Activated CD4-positive, CD25-positive, alpha-beta regulatory T cell treated with anti-CD3 and anti-CD28 coated beads, Interleukin-2, amount 50 U/mL, for 24 hours (primary cell): ENCODE data around the gene TXNRD3.
A peak's percentile ranks its signal among the peaks of the same experiment; 100 is the strongest.
"Not testable (repeated sequence)": the region's sequence is repeated elsewhere in the genome, so short reads cannot be mapped to it uniquely, and the experiment has no call there.

Experiments used
- ATAC-seq, 2 donors: fragments of 150-1000 bp; cut with Tn5 transposase; one replicate each; pipeline ENCODE4 v1.10.0; 2021; ENCODE audit warnings: mild to moderate bottlenecking in 1 of 2, moderate library complexity in 1 of 2

Gene TXNRD3

DNA sequence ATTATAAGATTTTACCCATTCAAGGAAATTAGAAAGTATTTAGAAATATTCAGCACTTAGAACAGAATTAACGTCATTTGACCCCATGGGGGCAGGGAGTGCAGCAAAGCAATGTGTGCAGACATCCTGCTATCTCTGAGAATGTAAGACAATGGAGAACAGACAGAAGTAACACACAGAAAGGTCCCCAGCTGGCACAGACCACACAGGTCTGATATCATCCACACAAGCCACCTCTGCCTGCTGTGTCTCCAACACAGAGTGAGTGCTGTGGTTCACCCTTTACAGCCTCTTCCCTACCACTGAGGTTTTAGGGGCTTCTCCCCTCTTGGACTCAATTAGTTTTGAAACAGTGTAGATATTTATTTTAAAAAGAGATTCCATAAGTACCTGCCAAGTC is 16.1 kb downstream of the TXNRD3 start:
- no peak for ATAC-seq

DNA sequence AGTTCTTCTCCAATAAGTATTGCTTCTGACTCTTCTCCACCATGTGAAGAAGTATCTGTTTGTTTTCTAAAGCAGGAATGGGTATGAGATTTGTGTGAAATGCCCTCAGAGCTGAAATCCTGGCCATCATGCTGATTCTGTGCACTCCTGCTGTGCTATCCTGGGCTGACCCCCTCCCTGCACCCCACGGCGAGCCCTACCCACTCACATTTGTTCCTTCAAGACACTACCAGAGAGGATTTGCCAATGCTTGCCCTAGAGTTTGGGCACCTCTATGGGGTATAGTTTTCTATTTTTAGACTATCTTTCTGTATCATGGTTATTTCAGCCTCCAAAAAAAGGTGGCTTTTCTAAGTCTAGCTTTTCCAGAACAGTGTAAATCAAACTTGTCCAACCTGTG is 18.5 kb downstream of the TXNRD3 start:
- ATAC-seq, result no peak

DNA sequence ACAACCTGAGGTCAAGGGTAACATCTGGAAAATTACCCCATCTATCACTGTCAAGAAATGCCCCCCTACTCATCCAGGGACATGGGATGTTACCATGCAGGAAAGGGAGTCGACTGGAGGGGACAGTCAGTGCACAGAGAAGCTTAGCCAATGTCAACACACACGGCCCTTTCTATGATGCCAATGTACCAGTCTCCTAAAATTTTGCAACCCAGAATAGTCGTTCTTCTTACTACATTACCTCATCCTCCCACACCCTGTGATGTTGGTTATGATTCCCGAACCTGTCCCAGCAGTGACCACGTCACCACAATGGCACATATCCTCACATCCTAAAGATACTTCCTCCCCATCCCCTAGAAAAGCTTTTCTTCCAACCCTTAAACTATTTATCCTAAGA is 20.1 kb downstream of the TXNRD3 start:
- no peak for ATAC-seq

DNA sequence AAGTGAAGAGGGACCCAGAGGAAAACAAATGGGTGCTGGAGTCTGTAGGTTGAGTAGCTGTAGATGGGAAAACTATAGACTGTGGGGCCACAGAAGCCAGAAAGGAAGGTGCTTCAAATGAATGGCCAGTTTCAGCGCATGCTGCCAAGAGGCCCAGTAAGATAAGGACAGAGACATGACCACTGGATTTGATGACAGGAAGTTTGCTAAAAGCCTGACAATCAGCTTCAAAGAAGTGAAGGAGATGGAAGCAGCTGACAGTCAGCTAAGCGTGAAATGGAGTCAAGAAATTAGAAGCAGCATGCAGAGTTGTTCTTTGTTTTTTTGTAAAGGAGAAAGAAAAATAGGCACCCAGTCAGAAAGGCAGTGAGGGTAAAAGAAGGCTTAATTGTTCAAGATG is 24.9 kb downstream of the TXNRD3 start:
- no peak for ATAC-seq

DNA sequence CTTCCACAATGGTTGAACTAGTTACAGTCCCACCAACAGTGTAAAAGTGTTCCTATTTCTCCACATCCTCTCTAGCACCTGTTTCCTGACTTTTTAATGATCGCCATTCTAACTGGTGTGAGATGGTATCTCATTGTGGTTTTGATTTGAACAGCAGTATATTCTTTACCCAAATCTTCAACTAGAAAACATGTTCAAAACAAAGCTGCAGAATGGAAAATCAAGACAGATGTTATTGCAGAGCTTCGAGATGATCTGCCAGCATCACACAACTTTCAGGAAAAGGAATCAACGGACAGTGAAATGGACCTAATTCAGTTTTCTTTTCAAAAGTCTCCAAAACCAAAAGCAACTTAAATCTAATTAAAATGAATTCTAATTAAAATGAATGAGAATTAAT is 29.2 kb downstream of the TXNRD3 start:
- ATAC-seq, result not testable (repeated sequence)

DNA sequence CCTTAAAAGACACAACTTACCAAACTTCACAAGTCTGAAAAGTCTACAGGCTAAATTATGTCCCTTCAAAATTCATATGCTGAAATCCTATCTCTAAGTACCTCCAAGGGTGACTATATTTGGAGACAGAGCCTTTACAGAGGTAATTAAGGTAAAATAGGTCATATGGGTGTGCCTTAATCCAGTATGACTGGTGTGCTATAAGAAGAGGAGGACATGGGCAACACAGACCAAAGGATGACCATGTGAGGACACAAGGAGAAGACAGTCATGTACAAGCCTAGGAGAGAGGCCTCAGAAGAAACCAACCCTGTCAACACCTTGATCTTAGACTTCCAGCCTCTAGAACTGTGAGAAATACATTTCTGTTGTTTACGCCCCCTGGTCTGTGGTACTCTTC is 32.2 kb downstream of the TXNRD3 start:
- no peak for ATAC-seq

DNA sequence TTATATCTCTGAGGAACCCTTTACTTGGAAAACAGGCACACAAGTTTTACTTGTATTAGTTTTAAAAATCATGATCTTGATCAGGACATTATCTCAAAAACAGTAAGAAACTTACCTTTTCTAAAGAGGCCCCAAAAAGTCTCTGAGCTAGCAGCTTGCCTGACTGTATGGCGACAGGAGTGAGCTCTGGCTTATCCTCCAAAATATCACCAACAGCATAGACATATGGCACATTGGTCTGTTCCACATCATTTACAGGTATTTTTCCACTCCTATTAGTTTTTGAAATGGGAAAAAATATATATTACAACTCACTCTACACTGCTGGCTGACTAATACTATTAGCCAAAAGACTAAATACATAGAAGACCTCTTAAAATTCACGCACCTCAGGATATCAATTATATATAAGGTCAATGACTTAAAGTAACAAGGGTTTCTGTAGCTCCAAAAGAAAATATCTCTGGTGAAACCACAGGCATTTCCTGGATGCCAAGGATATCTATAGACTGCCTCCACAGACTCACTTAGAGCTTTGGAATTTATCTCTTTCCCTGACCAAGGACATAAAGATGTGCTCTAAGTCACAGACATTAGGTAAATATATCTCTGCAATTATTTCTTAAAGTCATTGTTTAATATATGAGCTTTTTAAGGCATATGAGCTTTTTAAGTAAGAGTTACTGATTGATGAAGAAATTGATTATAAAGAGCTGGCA is 33.1 kb downstream of the TXNRD3 start:
- no peak for ATAC-seq

DNA sequence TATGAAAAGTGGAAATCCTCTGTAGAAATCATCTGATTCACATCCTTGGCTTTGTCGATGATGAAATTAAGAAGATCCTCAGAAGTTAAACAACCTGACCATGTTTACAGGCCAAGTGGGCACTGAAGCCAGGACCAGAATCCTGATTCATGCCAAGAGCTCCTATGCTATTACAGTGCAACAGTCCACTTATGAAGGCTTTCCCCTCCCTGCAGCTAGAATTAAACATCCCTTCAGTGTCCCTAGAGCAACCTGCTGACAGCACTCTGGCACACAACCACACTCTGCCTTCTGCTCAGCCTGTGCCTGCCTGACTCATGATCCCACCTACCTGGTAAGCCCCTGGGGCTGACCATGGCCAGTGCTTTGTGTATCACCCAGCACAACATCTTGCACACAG is 33.8 kb downstream of the TXNRD3 start:
- no peak for ATAC-seq

DNA sequence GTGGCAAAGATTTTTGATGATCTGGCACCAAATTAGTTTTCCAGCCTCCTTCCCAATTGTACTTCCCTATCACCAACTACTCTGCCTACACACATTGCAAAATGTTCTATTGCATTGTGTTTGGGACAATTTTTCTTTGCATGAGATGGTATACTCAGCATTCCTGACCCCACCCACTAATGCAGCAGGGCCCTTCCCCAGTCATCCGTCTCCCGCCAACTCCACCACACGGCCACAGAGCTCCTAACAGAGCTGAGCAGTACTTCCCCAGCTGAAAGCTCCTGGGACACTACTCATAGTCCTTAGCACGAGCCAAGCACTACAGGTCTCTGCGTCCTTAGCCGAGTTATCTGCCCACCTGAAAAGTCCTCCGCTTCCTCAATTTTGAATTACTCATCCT is 34.2 kb downstream of the TXNRD3 start:
- no peak for ATAC-seq

DNA sequence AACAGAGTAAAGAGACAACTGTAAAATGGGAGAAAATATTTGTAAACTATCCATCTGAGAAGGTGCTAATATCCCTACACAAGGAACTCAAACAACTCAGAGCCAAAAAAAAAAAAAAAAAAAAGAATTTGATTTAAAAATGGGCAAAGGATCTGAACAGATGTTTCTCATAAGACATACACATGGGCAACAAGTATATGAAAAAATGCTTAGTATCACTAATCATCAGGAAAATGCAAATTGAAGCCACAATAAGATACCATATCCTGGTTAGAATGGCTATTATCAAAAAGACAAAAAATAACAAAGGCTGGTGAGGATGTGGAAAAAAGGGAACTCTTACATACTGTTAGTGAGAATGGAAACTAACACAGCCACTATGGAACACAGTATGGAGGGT is 36.2 kb downstream of the TXNRD3 start:
- no peak for ATAC-seq

DNA sequence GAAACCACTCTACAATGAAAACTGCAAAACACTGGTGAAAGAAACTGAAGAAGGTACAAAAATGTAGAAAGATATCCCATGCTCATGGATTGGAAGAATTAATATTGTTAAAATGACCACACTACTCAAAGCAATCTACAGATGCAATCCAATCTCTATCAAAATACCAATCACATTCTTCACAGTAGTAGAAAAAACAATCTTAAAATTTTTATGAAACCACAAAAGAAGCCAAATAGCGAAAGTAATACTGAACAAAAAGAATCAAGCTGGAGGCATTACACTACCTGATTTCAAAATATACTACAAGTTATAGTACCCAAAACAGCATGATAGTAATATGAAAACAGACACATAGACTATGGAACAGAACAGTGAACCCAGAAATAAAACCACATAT is 36.9 kb downstream of the TXNRD3 start:
- ATAC-seq, result no peak

DNA sequence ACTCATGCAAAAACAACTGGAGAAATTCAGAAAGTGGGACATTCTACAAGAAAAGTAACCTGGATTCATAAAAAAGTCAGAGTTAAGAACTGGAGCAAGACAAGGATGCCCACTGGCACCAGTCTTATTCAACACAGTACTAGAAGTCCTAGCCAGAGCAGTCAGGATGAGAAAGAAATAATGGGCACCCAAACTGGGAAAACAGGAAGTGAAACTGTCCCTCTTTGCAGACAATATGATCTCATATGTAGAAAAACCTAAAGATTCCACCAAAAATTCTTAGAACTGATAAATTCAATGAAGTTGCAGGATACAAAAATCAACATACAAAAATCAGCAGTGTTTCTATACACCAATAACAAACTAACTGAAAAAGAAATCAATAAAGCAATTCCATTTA is 37.4 kb downstream of the TXNRD3 start:
- no peak for ATAC-seq

DNA sequence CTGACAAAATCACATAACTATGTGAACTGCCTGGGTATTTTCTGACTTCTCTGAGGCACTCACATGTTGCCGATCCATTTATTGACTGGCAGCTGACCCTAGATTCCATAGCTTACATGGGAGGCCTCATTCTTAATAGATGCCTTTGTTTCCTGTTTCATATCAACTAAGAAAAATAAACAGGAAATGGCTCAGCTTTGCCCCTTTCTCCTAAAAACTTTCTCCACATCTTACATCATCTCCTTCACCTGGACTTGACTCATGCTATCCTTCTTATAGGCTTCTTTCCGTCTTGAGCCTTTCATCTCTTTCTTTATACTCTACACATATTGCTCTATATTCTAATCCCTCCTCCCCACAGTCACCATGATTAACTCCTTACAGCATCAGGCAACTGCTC is 38.0 kb downstream of the TXNRD3 start:
- ATAC-seq, result no peak

DNA sequence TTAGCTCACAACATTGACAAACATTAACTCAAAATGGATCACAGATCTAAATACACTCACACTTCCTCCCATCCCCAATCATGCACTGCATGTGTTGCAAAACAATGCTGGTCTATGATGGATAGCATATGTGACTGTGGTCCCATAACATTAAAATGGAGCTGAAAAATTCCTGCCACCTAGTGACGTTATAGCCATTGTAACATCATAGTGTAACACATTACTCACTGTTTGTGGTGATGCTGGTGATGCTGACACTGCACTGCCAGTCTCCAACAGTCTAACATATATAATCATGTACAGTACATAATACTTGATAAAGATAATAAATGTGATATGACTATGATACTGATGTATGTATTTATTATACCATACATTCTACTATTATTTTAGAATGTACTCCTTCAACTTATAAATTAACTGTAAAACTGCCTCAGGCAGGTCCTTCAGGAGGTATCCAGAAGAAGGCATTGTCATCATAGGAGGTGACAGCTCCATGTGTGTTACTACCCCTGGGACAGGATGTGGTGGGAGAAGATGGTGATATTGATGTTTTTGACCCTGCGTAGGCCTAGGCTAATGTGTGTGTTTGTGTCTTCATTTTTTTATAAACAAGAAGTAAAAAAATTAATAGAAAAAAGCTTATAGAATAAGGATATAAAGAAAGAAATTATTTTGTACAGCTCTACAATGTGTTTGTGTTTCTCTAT is 41.3 kb downstream of the TXNRD3 start:
- no peak for ATAC-seq

DNA sequence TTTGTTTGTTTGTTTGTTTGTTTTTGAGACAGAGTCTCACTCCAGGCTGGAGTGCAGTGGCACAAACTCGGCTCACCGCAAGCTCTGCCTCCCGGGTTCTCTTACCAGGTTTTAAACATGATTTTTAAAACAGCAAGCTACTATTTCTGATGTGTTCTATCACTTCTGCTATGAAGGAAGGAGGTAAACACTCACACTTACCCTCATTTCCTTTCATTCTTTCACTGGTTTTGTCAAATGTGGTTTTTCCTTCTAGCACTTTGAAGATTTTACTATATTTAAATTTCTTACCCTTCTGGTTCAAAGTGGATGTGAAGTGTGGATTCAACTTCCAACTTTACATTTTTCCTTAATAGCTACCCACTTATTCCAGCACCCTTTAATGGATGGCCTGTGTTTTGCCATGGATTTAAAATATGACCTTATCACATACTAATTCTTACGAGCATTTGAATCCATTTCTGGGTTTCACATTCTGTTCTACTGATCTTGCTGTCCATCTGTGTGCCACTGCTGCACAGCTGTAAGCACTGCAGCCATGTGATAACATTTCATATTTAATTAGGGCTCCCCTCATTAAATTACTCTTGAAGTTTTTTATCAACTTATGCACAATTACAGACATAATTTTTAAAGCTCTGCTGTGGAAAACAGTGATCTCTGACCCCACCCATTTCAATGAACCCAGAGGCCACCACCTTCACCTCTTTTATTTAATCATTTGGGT is 42.3 kb downstream of the TXNRD3 start:
- ATAC-seq, result no peak

DNA sequence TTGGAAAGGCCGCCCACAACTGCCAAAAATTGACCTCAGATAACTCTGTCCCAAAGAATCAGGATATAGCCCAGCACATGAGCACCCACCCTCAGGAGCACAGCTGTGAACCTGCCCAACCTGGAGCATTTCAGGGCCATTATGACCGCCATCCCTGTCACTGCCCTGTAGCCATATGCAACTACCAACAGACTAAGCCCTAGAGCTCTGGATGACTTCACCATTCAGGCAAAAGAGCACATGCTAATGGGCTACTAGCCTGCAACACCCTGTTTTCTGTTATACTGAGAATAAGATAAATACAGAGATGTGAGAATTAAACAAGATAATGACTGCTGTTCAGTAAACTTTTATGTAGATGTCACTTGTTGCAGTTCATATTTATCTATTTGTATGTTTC is 45.0 kb downstream of the TXNRD3 start:
- no peak for ATAC-seq

DNA sequence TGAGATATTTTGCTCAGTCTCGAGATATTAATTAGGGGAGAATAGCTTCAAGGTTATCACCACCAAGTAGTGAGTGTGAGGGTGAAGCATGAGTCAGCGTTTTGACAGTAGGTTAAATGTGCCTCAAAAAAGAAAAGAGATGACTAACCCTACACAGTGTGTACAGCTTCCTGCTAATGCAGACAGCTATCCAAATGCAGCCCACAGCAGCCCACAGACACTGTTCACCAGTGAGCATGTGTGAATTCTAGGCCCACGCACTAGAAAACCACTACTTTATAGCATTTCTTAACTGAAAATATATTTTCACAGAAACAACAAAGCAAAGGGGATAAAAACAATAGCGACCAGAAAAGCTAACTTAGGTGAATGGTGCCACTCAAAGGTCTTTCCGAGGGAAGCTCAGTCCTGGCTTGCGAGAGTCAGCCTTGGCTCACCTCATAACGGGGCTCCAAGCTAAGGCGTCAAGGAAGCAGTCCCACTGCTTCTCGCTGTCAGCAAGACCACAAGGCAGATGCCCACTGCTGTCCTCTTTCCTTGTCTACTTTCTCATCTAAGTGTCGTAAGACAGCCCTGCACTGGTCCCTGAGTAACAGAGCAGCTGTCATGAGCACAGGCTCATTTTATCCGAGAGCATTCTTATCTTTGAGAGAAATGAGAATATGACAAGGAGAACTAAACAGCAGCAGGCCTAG is 47.6 kb downstream of the TXNRD3 start:
- peak; percentile 81 to 82 for ATAC-seq

DNA sequence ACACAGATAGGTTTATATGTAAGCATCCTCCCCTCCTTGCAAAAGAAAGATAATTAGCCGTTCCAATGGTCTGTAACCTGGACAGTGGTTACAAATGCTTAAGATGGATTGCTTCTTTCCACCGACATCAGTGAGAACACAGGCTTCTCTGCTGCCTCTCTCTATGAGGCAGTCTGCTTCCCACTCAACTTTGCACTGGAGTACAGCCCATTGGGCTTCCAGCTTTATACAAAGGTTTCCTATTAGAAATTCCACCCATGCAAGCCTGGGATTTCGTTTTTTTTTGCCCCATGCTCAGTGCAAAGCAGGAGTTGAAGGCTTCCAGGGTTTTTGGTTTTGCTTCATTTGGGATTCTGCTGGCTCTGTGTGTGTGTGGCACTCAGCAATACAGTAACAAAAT is 48.9 kb downstream of the TXNRD3 start:
- no peak for ATAC-seq

DNA sequence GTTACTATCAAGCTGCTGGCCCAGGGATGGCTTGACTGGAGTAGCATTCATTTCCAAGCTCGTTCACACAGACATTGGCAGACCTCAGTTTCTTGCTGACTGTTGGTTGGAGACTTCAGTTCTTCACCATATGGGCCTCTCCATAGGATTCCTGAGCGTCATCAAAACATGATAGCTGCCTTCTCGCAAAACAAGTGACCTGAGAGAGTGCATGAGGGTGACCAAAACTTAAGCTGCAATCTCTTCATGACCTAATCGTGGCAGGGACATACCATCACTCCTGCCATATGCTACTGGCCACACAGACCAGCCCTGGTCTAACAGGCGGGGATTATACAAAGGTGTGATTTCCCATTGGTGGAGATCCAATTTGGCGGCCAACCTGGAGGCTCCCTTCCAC is 50.2 kb downstream of the TXNRD3 start:
- no peak for ATAC-seq

DNA sequence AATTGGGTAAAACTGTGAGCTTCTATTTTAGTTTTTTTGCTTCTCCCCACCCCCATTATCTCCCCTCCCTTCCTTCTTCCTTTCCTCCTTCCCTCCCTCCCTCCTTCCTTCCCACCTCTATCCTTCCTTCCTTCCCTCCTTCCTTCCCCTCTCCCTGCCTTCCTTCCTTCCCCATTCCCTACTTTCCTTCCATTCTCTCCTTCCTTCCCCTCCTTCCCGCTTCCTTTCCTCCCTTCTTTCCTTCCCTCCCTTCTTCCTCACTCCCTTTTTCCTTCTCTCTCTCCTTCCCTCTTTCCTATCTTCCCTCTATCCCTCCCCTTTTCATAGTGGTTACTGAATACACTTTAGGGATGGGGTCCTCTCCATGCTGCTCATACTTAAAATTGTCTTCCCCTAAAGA is 55.8 kb downstream of the TXNRD3 start:
- ATAC-seq, result no peak

DNA sequence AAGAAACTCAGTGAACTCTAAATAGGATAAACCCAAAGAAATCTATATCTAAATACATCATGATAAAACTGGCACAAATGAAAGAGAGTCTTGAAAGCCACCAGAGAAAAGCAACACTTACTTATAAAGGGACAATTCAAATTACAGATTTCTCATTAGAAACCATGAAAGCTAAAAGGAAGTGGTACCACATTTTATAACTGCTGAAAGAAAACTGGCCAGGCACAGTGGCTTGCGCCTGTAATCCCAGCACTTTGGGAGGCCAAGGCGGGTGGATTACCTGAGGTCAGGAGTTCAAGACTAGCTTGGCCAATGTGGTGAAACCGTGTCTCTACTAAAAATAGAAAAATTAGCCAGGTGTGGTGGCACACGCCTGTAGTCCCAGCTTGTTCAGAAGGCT is 59.4 kb downstream of the TXNRD3 start:
- ATAC-seq, result not testable (repeated sequence)

DNA sequence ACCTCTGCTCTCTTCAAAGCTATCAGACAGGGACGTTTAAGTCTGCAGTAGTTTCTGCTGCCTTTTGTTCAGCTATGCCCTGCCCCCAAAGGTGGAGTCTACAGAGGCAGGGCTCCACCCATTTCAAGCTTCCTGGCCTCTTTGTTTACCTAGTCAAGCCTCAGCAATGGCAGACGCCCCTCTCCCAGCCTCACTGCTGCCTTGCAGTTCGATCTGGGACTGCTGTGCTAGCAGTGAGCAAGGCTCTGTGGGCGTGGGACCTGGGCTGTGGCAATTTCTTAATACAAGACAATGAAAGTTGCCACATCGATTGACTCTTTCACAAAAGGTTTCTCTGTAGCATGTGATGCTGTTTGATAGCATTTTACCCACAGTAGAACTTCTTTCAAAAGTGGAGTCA is 63.4 kb downstream of the TXNRD3 start:
- not testable (repeated sequence) for ATAC-seq

DNA sequence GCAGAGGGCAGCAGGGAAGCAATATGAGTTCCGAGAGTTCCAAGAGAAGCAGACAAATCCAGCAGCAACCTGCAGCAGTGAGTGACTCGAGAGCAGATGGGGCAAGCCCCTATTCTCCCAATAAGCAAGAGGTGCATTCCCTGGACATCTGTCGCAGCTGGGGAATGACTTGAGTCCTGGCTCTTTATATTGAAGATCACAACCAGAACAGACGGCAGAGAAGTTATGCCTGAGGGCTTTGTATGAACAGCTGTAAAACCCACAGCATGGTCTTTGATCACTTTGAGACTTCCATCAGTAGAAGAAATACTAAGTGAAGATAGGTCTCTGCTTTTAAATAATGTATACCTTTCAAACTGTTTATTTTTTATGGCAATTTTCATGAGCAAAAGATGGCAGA is 72.6 kb downstream of the TXNRD3 start:
- no peak for ATAC-seq
